Fibroblast of mammary gland (primary cell): ENCODE measurements around the gene POFUT2.
A peak's percentile ranks its signal among the peaks of the same experiment; 100 is the strongest.

Experiments used
- DNase-seq: peaks from one replicate; pipeline ENCODE4 v3.0.0-alpha.2; 2010; ENCODE audit warnings: low read depth
- H3K4me3 ChIP-seq: 2 replicates; pipeline ENCODE4 v1.5.1; 2011; ENCODE audit warnings: low read depth, mild to moderate bottlenecking, low read length, moderate library complexity; ENCODE audit not compliant: control insufficient read depth
- CTCF ChIP-seq: conservative IDR thresholded peaks from 2 replicates; pipeline ENCODE4 v1.5.1; 2011; ENCODE audit warnings: low read depth, low read length, inconsistent platforms; ENCODE audit not compliant: control insufficient read depth, insufficient read depth

POFUT2 gene

GRCh38 chr21:45287438-45288391 lies at the start of gene POFUT2:
TSS of gene POFUT2 (minus strand) at chr21:45287895. CDS start at chr21:45287871, 24 bp downstream.
- TF ChIP-seq CTCF = no peak
- H3K4me3 ChIP-seq = peak within 1 kb of the TSS; percentile 70
- peak; percentile 91 for DNase-seq

GRCh38 chr21:45336870-45337269 lies 49.2 kb upstream of the POFUT2 start:
- no peak for TF ChIP-seq CTCF
- no peak overlapping the region for H3K4me3 ChIP-seq
- DNase-seq = no peak

- DNase-seq = no peak
- H3K4me3 ChIP-seq = no peak overlapping the region
- TF ChIP-seq CTCF = no peak
Observed at GRCh38 chr21:45336535-45336810, 48.8 kb upstream of the POFUT2 start.

GRCh38 chr21:45335761-45336534 lies 48.3 kb upstream of the POFUT2 start:
- no peak overlapping the region for H3K4me3 ChIP-seq
- TF ChIP-seq CTCF = no peak
- no peak for DNase-seq

- no peak for DNase-seq
- no peak overlapping the region for H3K4me3 ChIP-seq
- TF ChIP-seq CTCF = no peak
Observed at GRCh38 chr21:45335151-45335760, 47.6 kb upstream of the POFUT2 start.

GRCh38 chr21:45334591-45335081 lies 46.9 kb upstream of the POFUT2 start:
- DNase-seq = no peak
- H3K4me3 ChIP-seq = no peak overlapping the region
- TF ChIP-seq CTCF = no peak
